Adrenal gland (tissue), 5 donors: Measurements from ENCODE around the gene COL6A6.

Source experiments
- POLR2A ChIP-seq, 2 donors: fragments of 450-650 bp; IDR thresholded peaks; one replicate each; pipeline ENCODE4 v1.6.1; 2017; ENCODE audit warnings: antibody characterized with exemption in 2 of 2, mild to moderate bottlenecking in 2 of 2, moderate library complexity in 1 of 2
- TF ChIP-seq, protein P1 (sequence below), 6 experiments: fragments of 450-650 bp in 4 of 6; fragments of 200-600 bp in 2 of 6; sonication (generic) in 1 of 6; IDR thresholded peaks; 1 replicate in 5 of 6; 2 replicates in 1 of 6; pipeline versions ENCODE4 v1.5.1 to v1.8.0; 2016 to 2021; ENCODE audit warnings: antibody characterized with exemption in 6 of 6, mild to moderate bottlenecking in 2 of 6, moderate library complexity in 1 of 6
- donor health status: DM: no; HTN: no; CAD: no.

DNA sequence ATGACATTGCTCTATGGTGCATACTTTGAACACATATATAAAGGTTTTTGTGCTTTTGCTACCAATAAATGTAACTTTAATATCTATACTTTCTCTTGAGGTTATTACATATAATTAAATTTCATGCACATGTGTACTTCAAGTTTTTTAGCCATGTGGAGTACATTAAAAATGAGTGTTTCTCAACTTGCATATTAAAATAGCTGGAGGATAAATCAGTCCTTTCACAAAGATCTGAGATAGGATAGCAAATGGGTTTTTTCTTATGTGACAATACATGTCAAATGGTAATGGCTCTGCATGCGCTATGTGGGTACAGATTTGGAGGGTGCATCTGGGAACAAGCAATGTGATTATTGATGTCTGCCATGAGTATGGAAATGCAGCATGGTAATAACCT is 48.7 kb upstream of the COL6A6 start:
- TF ChIP-seq, protein P1, sequence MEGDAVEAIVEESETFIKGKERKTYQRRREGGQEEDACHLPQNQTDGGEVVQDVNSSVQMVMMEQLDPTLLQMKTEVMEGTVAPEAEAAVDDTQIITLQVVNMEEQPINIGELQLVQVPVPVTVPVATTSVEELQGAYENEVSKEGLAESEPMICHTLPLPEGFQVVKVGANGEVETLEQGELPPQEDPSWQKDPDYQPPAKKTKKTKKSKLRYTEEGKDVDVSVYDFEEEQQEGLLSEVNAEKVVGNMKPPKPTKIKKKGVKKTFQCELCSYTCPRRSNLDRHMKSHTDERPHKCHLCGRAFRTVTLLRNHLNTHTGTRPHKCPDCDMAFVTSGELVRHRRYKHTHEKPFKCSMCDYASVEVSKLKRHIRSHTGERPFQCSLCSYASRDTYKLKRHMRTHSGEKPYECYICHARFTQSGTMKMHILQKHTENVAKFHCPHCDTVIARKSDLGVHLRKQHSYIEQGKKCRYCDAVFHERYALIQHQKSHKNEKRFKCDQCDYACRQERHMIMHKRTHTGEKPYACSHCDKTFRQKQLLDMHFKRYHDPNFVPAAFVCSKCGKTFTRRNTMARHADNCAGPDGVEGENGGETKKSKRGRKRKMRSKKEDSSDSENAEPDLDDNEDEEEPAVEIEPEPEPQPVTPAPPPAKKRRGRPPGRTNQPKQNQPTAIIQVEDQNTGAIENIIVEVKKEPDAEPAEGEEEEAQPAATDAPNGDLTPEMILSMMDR (IDR thresholded peaks at IDR 0.05), result no peak
- TF ChIP-seq POLR2A (IDR thresholded peaks at IDR 0.05), result no peak
